Ammon's horn (tissue), 1 donor: ENCODE results near the gene PIM3.
"Not testable (repeated sequence)": the region's sequence is repeated elsewhere in the genome, so short reads cannot be mapped to it uniquely, and the experiment has no call there.

Experiments used
- DNase-seq: peaks from one replicate; pipeline ENCODE4 v3.0.0-alpha.2; 2016; ENCODE audit warnings: low spot score

The PIM3 gene

GRCh38 chr22:49983148-49984042, 22.8 kb downstream of the PIM3 start:
- peak; percentile 1 for DNase-seq

DNA sequence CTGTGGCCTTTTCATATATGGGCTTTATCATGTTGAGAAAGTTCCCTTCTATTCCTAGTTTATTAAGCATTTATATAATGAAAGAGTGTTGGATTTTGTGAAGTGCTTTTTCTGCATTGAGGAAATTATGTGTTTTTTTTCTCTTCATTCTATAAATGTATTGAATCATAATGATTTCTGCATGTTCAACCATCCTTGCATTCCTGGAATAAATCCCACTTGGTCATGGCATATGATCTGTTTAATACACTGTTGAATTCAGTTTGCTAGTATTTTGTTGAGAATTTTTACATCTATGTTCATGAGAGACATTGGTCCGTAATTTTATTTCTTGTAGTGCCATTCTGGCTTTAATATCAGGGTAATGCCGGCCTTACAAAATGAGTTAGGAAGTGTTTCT, 25.8 kb downstream of the PIM3 start:
- no peak for DNase-seq

- not testable (repeated sequence) for DNase-seq
Observed at GRCh38 chr22:49989826-49990225, 29.3 kb downstream of the PIM3 start.

GRCh38 chr22:49991167-49991566, 30.6 kb downstream of the PIM3 start:
- no peak for DNase-seq

DNA sequence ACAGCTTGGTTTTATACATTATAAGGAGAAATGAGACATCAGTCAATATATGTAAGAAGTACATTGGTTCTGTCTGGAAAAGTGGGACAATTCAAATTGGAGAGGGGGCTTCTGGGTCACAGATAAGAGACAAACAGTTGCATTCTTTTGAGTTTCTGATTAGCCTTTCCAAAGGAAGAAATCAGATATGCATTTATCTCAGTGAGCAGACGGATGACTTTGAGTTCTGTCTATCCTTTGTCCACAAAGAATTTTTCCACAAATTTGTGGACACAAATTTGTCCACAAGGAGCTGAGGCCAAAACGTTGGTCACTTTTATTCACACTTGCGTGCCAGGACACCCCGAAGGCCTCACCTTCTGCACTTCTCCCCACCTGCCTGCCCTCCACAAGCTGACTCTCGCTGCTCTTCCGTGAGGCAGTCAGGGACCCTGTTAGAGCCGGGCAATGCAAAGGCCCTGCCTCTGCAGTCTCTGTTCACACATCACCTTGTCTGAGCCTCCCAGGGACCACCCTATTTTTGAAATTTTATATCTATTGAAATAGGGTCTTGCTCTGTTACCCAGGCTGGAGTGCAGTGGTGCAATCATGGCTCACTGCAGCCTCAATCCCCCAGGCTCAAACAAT, 31.4 kb downstream of the PIM3 start:
- no peak for DNase-seq

DNA sequence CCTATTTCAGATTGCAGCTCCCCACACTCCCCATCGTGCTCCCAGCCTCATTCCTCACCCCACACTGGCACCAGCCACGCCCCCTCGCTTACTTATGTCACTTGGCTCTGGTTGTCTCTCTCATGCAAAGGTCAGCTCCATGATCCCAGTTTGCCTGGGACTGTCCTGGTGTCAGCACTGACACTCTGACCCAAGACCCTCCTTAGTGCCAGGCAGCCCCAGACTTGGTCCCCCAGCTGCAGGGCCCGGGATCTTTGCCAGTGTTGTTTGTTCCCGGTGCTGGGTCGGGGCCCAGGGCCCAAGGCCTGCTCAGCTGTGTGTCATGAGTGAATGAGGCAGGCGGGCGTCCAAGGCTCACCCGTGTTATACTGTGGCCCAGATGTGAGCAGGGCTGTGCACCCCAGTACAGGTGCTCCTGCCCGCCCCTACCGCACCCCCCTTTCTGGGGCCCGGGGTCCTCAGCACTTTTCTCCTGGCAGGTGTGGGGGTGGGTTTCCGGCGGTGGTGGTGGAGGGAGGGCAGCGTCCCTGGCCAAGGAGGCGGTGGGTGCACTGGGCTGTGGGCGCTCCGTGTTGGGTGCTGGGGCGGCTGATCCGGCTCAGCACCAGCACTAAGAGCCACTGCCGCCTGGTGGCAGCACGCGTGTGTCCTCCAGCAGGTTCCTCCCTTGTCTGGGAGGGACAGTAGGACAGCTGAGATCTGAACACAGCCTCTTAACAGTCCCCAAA, 32.5 kb downstream of the PIM3 start:
- peak; percentile 91 for DNase-seq

DNA sequence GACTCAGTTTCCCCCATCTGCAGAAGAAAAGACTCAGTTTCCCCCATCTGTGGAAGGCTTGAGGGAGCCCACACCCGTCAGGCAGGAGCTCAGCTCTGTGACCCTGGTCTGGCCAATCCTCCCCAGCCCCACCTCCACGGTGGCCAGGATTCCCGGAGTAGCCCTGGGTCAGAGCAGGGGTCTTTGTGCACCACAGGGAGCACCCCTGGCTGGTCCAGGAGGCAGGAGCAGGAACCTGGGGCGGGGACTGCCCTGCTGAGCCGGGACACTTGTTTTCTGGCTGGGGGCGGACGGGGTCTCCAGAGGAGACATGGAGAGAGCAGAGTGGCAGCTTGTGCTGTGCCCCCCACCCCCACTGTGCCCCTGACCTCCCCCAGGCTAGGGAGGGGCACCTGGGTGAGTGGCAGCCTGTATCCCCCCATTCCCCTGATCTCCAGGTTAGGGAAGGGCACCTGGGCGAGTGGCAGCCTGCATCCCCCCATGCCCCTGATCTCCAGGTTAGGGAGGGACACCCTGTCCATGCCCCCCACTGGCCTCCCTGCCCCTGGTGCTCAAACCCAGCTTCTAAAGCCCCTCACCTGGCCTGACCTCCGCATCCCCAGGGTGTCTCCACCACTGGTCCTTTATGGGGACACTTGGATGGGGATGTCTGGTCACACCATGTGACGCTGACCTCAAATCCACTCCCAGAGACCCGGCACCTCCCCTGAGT, 33.2 kb downstream of the PIM3 start:
- DNase-seq: no peak

DNA sequence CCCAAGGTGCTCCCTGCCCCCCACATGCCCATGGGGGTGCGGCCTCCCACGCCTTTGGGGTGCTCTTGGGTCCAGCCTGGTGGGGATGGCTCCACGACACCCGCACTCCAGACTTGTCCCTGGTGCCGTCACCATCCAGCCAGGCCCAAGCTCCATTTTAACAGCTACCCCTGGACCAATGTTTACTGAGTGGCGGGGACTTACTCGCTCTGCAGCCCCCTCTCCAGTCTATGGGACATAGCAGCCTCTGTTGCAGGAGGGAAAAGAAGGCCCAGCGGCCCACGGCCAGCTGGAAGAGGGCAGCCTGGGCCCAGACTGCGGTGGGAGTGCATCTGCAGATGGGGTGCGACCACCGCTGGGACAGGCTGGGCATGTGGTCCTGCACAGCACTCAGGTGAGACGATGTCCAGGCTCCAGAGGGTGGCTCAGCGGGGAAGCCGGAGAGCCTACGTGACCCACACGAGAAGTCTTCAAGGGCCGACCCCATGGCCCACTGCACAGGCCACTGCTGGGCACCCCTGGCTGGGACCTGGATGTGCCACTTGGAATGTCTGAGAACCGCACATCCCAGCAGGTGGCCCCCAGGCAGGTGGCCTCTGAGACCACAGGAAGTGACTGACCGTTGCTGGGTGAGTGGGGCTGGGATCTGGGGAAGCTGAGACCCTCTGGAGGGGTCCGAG, 33.9 kb downstream of the PIM3 start:
- no peak for DNase-seq

DNA sequence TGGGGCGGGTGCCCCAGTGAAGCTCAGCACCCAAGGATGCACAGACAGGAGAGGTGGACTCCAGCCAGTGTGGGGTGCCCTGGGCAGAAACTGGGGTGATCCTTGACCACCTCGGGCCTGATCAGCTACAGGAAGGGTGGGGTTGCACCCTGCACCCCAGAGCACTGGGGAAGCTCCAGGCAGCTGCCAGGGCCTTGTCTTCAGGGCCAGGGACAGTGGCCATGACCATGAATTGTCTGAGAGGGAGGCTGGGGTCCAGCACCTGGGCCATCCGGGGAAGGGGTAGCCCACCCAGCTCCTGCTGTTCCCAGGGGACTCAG, 34.4 kb downstream of the PIM3 start:
- no peak for DNase-seq

DNA sequence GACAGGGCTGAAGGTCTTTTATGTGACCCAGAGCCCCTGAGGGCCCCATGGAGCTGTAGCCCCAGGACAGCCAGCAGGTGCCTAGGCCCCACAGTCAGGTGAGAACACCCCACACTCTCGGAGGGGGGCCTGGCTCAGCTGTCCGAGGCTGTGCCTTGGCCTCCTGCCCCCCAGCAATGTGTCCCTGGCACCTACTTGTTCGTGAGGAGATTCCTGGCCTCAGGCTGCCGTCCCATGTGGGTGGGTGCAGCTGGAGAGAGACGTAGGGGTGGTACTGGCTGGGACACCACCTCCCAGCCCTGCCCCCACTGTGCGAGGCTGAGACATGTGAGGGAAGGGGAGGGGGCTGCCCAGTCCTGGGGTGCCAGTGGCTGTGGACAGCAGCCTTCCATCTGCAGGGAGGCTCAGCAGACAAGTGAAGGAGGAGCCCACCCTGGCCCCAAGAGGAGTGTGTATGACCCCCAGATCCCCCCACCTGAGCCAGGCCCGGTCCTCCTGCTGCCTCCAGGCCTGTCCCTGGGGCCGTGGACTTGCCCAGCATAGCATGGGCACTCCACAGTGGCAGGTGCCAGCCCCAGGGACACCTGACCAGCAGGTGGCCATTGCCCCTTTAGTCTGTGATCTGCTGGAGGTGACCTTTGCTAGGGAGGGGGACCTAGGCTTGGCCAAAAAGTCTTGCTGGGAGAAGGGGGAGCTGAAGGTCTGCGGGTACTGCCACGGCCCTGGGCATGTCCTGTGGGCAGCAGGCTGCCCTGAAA, 35.0 kb downstream of the PIM3 start:
- DNase-seq: no peak

DNA sequence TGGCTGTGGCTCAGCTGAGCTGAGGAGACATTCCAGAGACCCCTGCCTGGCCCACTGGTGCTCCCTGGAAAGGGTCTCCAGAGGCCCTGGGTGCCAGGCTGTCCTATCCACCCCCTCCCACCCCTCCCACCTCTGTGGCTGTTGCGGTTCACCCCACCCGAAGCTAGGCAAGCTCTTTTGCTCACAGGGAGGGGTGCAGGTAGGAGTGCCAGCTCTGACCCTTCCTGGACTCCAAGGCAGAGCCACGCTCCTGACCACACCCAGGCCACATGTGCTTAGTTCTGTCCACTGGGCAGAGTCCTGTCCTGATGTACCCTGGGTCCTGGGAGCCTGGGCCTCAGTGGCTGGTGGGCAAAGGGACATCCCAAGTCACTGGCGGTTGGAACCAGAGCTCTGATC, 35.5 kb downstream of the PIM3 start:
- DNase-seq: no peak

- DNase-seq: no peak
Observed at GRCh38 chr22:49996518-49997250, 36.1 kb downstream of the PIM3 start.

DNA sequence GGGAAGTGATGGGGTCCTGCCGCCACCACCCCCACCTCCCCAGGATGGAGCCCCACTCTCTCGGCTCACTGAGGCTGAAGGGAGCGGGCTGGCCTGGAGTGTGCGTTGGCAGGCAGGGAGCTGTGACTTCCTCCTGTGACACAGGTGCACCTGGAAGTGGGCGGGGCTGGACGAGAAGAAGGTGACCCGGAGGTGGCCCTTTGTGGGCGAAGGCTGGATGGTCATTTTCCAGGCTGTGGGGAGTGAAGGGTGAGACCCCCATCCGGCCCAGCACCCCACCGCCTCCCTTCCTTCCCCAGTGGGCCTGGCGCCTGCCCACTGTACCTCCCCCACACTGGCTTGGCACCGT, 36.7 kb downstream of the PIM3 start:
- DNase-seq: no peak

DNA sequence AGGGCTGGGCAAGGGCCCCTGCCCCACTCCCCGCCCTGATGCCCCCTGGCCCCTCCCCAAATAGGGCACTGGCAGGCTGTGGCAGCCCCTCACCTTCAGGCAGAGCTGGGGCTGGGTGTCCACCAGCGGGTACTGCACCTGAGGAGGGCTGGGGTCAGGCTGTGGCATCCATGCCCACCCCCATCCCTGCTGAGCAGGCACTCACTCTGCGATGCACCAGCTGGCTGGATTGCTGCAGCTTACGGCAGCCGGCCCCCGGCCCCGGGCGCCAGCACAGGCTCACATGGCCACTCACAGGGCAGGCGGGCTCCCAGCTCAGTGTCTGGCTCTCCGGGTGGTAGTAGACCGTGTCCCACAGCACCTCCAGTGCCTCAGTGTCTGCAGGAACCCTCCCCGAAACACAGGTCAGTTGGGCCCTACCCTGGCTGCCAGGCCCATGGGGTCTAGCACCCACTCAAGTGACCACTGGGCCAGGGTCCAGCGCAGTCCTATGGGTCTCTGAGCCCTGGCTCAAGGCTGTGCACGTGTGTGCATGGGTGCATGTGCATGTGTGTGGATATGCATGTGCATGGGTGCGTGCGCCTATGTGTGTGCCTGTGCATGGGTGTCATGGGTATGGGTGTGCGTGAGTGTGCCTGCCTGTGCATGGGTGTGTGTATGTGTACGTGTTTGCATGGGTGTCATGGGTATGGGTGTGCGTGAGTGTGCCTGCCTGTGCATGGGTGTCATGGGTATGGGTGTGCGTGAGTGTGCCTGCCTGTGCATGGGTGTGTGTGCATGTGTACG, 37.6 kb downstream of the PIM3 start:
- no peak for DNase-seq

DNA sequence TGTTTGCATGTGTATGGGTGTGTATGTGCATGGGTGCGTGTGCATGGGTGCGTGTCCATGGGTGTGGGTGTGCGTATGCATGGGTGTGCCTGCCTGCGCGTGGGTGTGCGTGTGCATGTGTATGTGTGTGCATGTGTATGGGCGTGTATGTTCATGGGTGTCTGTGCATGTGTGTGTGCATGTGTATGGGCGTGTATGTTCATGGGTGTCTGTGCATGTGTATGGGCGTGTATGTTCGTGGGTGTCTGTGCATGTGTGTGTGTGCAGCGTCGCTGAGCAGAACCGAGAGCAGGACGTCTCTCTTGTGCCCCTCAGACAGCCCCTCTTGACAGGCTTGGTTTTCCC, 38.1 kb downstream of the PIM3 start:
- DNase-seq: no peak

DNA sequence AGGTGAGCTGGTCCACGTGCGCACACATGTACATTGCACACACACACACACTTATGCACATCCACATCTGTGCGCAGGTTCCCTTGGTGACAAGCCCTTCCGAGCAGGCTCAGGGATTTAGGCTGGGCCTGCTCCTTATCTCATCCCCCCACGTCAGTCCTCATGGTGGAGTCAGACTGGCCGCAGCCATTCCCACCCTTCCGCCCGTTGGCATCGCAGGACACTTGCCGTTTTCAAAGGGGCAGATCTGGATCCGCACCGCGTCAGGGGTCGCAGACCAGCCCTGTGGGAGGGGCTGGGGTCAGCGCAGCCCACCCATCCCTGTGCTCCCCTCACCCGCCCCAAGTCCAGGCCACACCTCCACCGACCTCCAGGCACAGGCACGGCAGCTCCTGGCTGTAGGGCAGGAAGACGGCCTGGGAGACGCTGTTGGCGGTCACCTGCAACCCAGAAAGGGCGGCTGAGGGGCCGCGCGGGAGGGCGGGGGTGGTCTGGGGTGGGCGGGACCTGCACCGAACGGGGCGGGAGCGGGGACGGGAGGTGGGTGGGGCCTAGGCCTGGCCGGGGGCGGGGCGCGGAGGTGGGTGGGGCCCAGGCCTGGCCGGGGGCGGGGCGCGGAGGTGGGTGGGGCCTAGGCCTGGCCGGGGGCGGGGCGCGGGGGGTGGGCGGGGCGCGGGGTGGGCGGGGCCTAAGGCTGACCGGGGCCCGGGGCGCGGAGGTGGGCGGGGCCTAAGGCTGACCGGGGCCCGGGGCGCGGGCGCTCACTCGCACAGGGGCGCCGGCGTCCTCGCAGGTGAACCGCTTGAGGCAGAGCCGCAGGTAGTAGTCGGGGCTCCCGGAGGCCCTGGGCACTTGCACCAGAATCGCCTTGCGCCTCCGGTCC, 38.7 kb downstream of the PIM3 start:
- DNase-seq: no peak

- no peak for DNase-seq
Observed at GRCh38 chr22:49999946-50000586, 39.5 kb downstream of the PIM3 start.
